H1 (cell line): Measurements from ENCODE around the gene TWSG1. TPM values are rescaled to one million over a fixed set of nuclear protein-coding genes. Genes with fewer than 3 reads are reported as not detected.

Source experiments
- CTCF ChIA-PET: fragments of 300-600 bp; sonication (Branson Sonifier 250); formaldehyde crosslinking; loops from one replicate; lab custom pipeline; 2021; ENCODE audit not compliant: partially characterized antibody; lab: Charles Lee
- POLR2A ChIA-PET: fragments of 300-600 bp; sonication (Branson Sonifier 250); formaldehyde crosslinking; loops from one replicate; lab custom pipeline; 2021; ENCODE audit warnings: inconsistent platforms; ENCODE audit not compliant: partially characterized antibody; lab: Charles Lee
- DNase-seq, 2 experiments: peaks; one replicate each; pipeline versions ENCODE4 v3.0.0 to v3.0.0-alpha.2; 2010 to 2022; ENCODE audit warnings: low spot score in 2 of 2, low read depth in 1 of 2, mixed read lengths in 1 of 2
- FAIRE-seq: peaks from 2 replicates; lab custom pipeline; 2011; peaks lifted over from hg19 to GRCh38; lab: Jason Lieb, UNC
- H2AFZ ChIP-seq: 2 replicates; pipeline ENCODE4 v1.8.1; 2012; ENCODE audit warnings: low read length, inconsistent platforms
- H2AK5ac ChIP-seq: 2 replicates; pipeline ENCODE4 v1.6.1; 2013; ENCODE audit warnings: low read depth, low read length
- H2BK120ac ChIP-seq: replicated peaks from 2 replicates; pipeline ENCODE3; 2013; ENCODE audit warnings: low read depth, low read length, inconsistent platforms
- H2BK12ac ChIP-seq: 2 replicates; pipeline ENCODE4 v1.6.1; 2013; ENCODE audit warnings: low read depth, low read length
- H2BK15ac ChIP-seq: 2 replicates; pipeline ENCODE4 v1.6.1; 2013; ENCODE audit warnings: low read length
- H2BK20ac ChIP-seq: 2 replicates; pipeline ENCODE4 v1.6.1; 2013; ENCODE audit warnings: low read length
- H2BK5ac ChIP-seq: 2 replicates; pipeline ENCODE4 v1.6.1; 2013; ENCODE audit warnings: low read depth, low read length
- H3K14ac ChIP-seq: 2 replicates; pipeline ENCODE4 v1.6.1; 2013; ENCODE audit warnings: inconsistent platforms; ENCODE audit not compliant: insufficient read length
- H3K18ac ChIP-seq: 2 replicates; pipeline ENCODE4 v1.6.1; 2013; ENCODE audit warnings: low read length; ENCODE audit errors: extremely low read depth
- H3K23ac ChIP-seq: 2 replicates; pipeline ENCODE4 v1.6.1; 2013; ENCODE audit warnings: inconsistent platforms; ENCODE audit not compliant: insufficient read length
- H3K23me2 ChIP-seq: 2 replicates; pipeline ENCODE4 v1.6.1; 2013; ENCODE audit warnings: low read depth, low read length
- H3K27ac ChIP-seq: 2 replicates; pipeline ENCODE4 v1.6.1; 2011; ENCODE audit warnings: low read depth, low read length, inconsistent platforms
- H3K27me3 ChIP-seq, 4 experiments: replicated peaks in 1 of 4; 1 replicate in 1 of 4; 2 replicates in 3 of 4; pipeline versions ENCODE4 v1.6.1 to v1.8.1; 2011 to 2013; ENCODE audit warnings: low read length in 3 of 4, mild to moderate bottlenecking in 3 of 4, inconsistent platforms in 2 of 4, mixed read lengths in 2 of 4, moderate library complexity in 1 of 4; ENCODE audit not compliant: control insufficient read depth in 3 of 4, insufficient read depth in 3 of 4; ENCODE audit errors: extremely low read depth in 1 of 4
- H3K36me3 ChIP-seq, 4 experiments: 2 replicates each; pipeline versions ENCODE4 v1.6.1 to v1.8.1; 2011 to 2013; ENCODE audit warnings: mild to moderate bottlenecking in 4 of 4, low read length in 3 of 4, moderate library complexity in 2 of 4, control low read depth in 1 of 4, inconsistent platforms in 1 of 4; ENCODE audit not compliant: insufficient read depth in 4 of 4, control insufficient read depth in 2 of 4
- H3K4ac ChIP-seq: replicated peaks from 2 replicates; pipeline ENCODE3; 2013; ENCODE audit warnings: low read length, low read depth, mixed read lengths, inconsistent platforms; ENCODE audit not compliant: insufficient read length
- H3K4me1 ChIP-seq, 4 experiments: replicated peaks in 1 of 4; 1 replicate in 1 of 4; 2 replicates in 3 of 4; pipeline versions ENCODE4 v1.6.1 to v1.8.1; 2011 to 2013; ENCODE audit warnings: low read length in 3 of 4, inconsistent platforms in 2 of 4, mixed read lengths in 1 of 4; ENCODE audit not compliant: insufficient read depth in 4 of 4, control insufficient read depth in 3 of 4
- H3K4me2 ChIP-seq, 2 experiments: 2 replicates each; pipeline versions ENCODE4 v1.6.1 to v1.8.1; 2011 to 2013; ENCODE audit warnings: low read depth in 2 of 2, low read length in 2 of 2, control low read depth in 1 of 2, inconsistent platforms in 1 of 2, mild to moderate bottlenecking in 1 of 2; ENCODE audit not compliant: insufficient read depth in 1 of 2
- H3K4me3 ChIP-seq, 4 experiments: fragments of 200-600, 300-600 bp in 1 of 4; sonication (generic), shearing (Covaris generic), sonication (Bioruptor Twin) in 1 of 4; 2 replicates each; pipeline versions ENCODE4 v1.5.1 to v1.8.1; 2011 to 2016; ENCODE audit warnings: low read length in 4 of 4, low read depth in 3 of 4, control low read depth in 2 of 4, inconsistent platforms in 2 of 4, mild to moderate bottlenecking in 2 of 4, mixed read lengths in 1 of 4, moderate library complexity in 1 of 4; ENCODE audit not compliant: insufficient read depth in 2 of 4; ENCODE audit errors: extremely low read depth in 1 of 4
- H3K56ac ChIP-seq: replicated peaks from 2 replicates; pipeline ENCODE3; 2013; ENCODE audit warnings: low read depth, mild to moderate bottlenecking, mixed read lengths, low read length, inconsistent platforms; ENCODE audit not compliant: insufficient read length
- H3K79me1 ChIP-seq: 2 replicates; pipeline ENCODE4 v1.6.1; 2013; ENCODE audit warnings: low read depth, low read length, control low read depth
- H3K79me2 ChIP-seq, 2 experiments: 2 replicates each; pipeline versions ENCODE4 v1.6.1 to v1.8.1; 2012 to 2013; ENCODE audit warnings: low read length in 2 of 2, mild to moderate bottlenecking in 2 of 2, inconsistent platforms in 1 of 2; ENCODE audit not compliant: insufficient read depth in 2 of 2, control insufficient read depth in 1 of 2
- H3K9ac ChIP-seq, 4 experiments: replicated peaks in 1 of 4; 1 replicate in 1 of 4; 2 replicates in 3 of 4; pipeline versions ENCODE4 v1.6.1 to v1.8.1; 2011 to 2013; ENCODE audit warnings: low read depth in 3 of 4, low read length in 3 of 4, control low read depth in 2 of 4, mild to moderate bottlenecking in 2 of 4, moderate library complexity in 2 of 4, inconsistent platforms in 1 of 4; ENCODE audit errors: extremely low read depth in 1 of 4
- H3K9me3 ChIP-seq, 2 experiments: 2 replicates each; pipeline versions ENCODE4 v1.6.1 to v1.8.1; 2012 to 2013; ENCODE audit warnings: mild to moderate bottlenecking in 2 of 2, moderate library complexity in 2 of 2, control low read depth in 1 of 2, inconsistent platforms in 1 of 2, low read depth in 1 of 2, low read length in 1 of 2, mixed read lengths in 1 of 2; ENCODE audit not compliant: insufficient read depth in 2 of 2
- H4K20me1 ChIP-seq, 2 experiments: replicated peaks in 1 of 2; 2 replicates each; pipeline versions ENCODE3 to v1.8.1; 2011 to 2013; ENCODE audit warnings: inconsistent platforms in 2 of 2, low read length in 2 of 2, mild to moderate bottlenecking in 1 of 2; ENCODE audit not compliant: insufficient read depth in 2 of 2, control insufficient read depth in 1 of 2
- H4K5ac ChIP-seq: 2 replicates; pipeline ENCODE4 v1.6.1; 2013; ENCODE audit warnings: low read length, low read depth, mixed read lengths, inconsistent platforms; ENCODE audit not compliant: insufficient read length
- H4K8ac ChIP-seq: 2 replicates; pipeline ENCODE4 v1.8.0; 2013; ENCODE audit warnings: mild to moderate bottlenecking, moderate library complexity, low read length, inconsistent platforms; ENCODE audit not compliant: insufficient read depth; ENCODE audit errors: extremely low read depth
- H4K91ac ChIP-seq: replicated peaks from 2 replicates; pipeline ENCODE3; 2013; ENCODE audit warnings: low read length, mixed read lengths, inconsistent platforms; ENCODE audit not compliant: insufficient read length
- BCL11A ChIP-seq, 2 experiments: IDR thresholded peaks; one replicate each; pipeline ENCODE4 v1.6.1; 2011; ENCODE audit warnings: low read depth in 2 of 2, low read length in 2 of 2, mild to moderate bottlenecking in 2 of 2
- CBX5 ChIP-seq: fragments of 300-800, 300-1000 bp; sonication (generic); IDR thresholded peaks from 2 replicates; pipeline ENCODE4 v1.7.1; 2016; ENCODE audit warnings: antibody characterized with exemption, low read length, low read depth
- CEBPB ChIP-seq: IDR thresholded peaks from 2 replicates; pipeline ENCODE4 v1.6.1; 2012; ENCODE audit warnings: low read depth, low read length
- CHD1 ChIP-seq: IDR thresholded peaks from 2 replicates; pipeline ENCODE4 v1.6.1; 2012; ENCODE audit warnings: low read depth, low read length, improper control_type of control experiment
- CHD2 ChIP-seq: IDR thresholded peaks from 2 replicates; pipeline ENCODE4 v1.6.1; 2012; ENCODE audit warnings: low read length, improper control_type of control experiment
- JUN ChIP-seq: IDR thresholded peaks from 2 replicates; pipeline ENCODE4 v1.6.1; 2011; ENCODE audit warnings: low read depth, mild to moderate bottlenecking, improper control_type of control experiment, low read length
- PHF8 ChIP-seq: fragments of 200-600 bp; sonication (generic); conservative IDR thresholded peaks from 2 replicates; pipeline ENCODE4 v1.7.1; 2012; ENCODE audit warnings: low read depth, mild to moderate bottlenecking, inconsistent platforms, low read length, moderate library complexity
- RBBP5 ChIP-seq: IDR thresholded peaks from 2 replicates; pipeline ENCODE4 v1.7.1; 2012; ENCODE audit warnings: low read depth, mild to moderate bottlenecking, inconsistent platforms, low read length, moderate library complexity, borderline replicate concordance
- SAP30 ChIP-seq: fragments of 300-600 bp; sonication (generic); IDR thresholded peaks from 2 replicates; pipeline ENCODE4 v1.7.1; 2012; ENCODE audit warnings: low read length, moderate library complexity, mild to moderate bottlenecking, inconsistent platforms; ENCODE audit not compliant: insufficient read depth, insufficient replicate concordance
- SIN3A ChIP-seq, 2 experiments: IDR thresholded peaks in 1 of 2; conservative IDR thresholded peaks in 1 of 2; 2 replicates each; pipeline ENCODE4 v1.6.1; 2011 to 2012; ENCODE audit warnings: low read length in 2 of 2, improper control_type of control experiment in 1 of 2, low read depth in 1 of 2, mild to moderate bottlenecking in 1 of 2
- SP1 ChIP-seq: IDR thresholded peaks from 2 replicates; pipeline ENCODE4 v1.6.1; 2011; ENCODE audit warnings: low read depth, low read length
- SRF ChIP-seq: IDR thresholded peaks from 2 replicates; pipeline ENCODE4 v1.6.1; 2011; ENCODE audit warnings: mild to moderate bottlenecking, low read depth, low read length, moderate library complexity
- TAF1 ChIP-seq: IDR thresholded peaks from 2 replicates; pipeline ENCODE4 v1.6.1; 2011; ENCODE audit warnings: mild to moderate bottlenecking, low read depth, low read length
- TAF7 ChIP-seq: optimal IDR thresholded peaks from 2 replicates; pipeline ENCODE3; 2011; ENCODE audit warnings: low read depth, mild to moderate bottlenecking, inconsistent platforms, low read length, moderate library complexity, borderline replicate concordance
- TCF12 ChIP-seq: IDR thresholded peaks from 2 replicates; pipeline ENCODE4 v1.6.1; 2011; ENCODE audit warnings: low read depth, mild to moderate bottlenecking, low read length
- YY1 ChIP-seq: IDR thresholded peaks from 2 replicates; pipeline ENCODE4 v1.6.1; 2011; ENCODE audit warnings: low read depth, mild to moderate bottlenecking, low read length
- WGBS, 2 experiments: shearing (Covaris generic) in 1 of 2; methylation state at CpG; one replicate each; pipeline versions ENCODE4 v1.1.6 to v1.1.7; 2013 to 2015; ENCODE audit warnings: low lambda C conversion rate in 2 of 2, mixed read lengths in 2 of 2, inconsistent platforms in 1 of 2, low coverage in 1 of 2, missing lambda C conversion rate in 1 of 2; ENCODE audit not compliant: insufficient replicate concordance in 2 of 2, insufficient coverage in 1 of 2, insufficient read length in 1 of 2; ENCODE audit errors: extremely low coverage in 1 of 2, missing lambda C conversion rate in 1 of 2; 5-methylcytosine and 5-hydroxymethylcytosine counted together
- polyA plus RNA-seq, 7 experiments: library from polyadenylated mRNA; depleted of rRNA in 3 of 7; stranded (reverse) in 5 of 7; unstranded in 2 of 7; fragments of >200 nt in 5 of 7; fragments of 200-250 nt in 2 of 7; gene quantifications; 1 replicate in 5 of 7; 2 replicates in 1 of 7; 4 replicates in 1 of 7; pipeline versions ENCODE4 v1.2.1 to v1.2.3, GENCODE V29; 2011 to 2013; ENCODE audit warnings: missing spikeins in 2 of 7, mixed read lengths in 2 of 7
- total RNA-seq: library from RNA; stranded (reverse); fragmentation: NEBNext Ultra II Directional; extraction: Animal tissue kit (Norgen Biotek cat#: 25700); gene quantifications from 2 replicates; pipeline ENCODE4 v1.2.1, GENCODE V29; 2021

TWSG1 gene
- total and polyA plus RNA-seq, 2 of the 8 experiments (the other 6 are each of a cell fraction or from before 2014, with no cell fraction given) = 11.8 to 19.8 TPM

- ChIA-PET CTCF (no interaction called here), POLR2A (no interaction called here)
- TF ChIP-seq RBBP5 (no peak), SP1 (no peak), YY1 (no peak), TAF7 (no peak), BCL11A (IDR thresholded peaks at IDR 0.05; ENCODE audit: low read depth in 2 of 2, low read length in 2 of 2) (no peak), TAF1 (no peak), TCF12 (no peak), SRF (no peak), CHD2 (no peak), CBX5 (no peak), CEBPB (no peak), SAP30 (no peak), JUN (no peak), SIN3A (conservative IDR thresholded peaks at IDR 0.05 in 1 of 2, IDR thresholded peaks at IDR 0.05 in 1 of 2; ENCODE audit: low read depth in 1 of 2, low read length in 2 of 2) (no peak), PHF8 (no peak), CHD1 (no peak)
- no peak for FAIRE-seq
- H2BK120ac ChIP-seq = no peak overlapping the region
- H3K23me2 ChIP-seq = no peaks in the 10 kb centered on the region
- no peak overlapping the region for H3K4ac ChIP-seq
- H3K14ac ChIP-seq = no peak overlapping the region
- no peak overlapping the region for H2BK5ac ChIP-seq
- H3K4me3 ChIP-seq = no peak overlapping the region
- no peak overlapping the region for H2BK20ac ChIP-seq
- H2AFZ ChIP-seq = no peak overlapping the region
- no peak overlapping the region for H3K23ac ChIP-seq
- no peak overlapping the region for H3K56ac ChIP-seq
- H2AK5ac ChIP-seq = no peak overlapping the region
- no peaks in the 10 kb centered on the region for H4K20me1 ChIP-seq
- H4K91ac ChIP-seq = no peak overlapping the region
- no peaks in the 10 kb centered on the region for H3K4me1 ChIP-seq
- H2BK15ac ChIP-seq = no peak overlapping the region
- H4K8ac ChIP-seq = no peak overlapping the region
- no peaks in the 10 kb centered on the region for H3K79me2 ChIP-seq
- no peaks in the 10 kb centered on the region for H3K79me1 ChIP-seq
- no peak overlapping the region for H3K4me2 ChIP-seq
- no peaks in the 10 kb centered on the region for H3K36me3 ChIP-seq
- H4K5ac ChIP-seq = no peak overlapping the region
- H2BK12ac ChIP-seq = no peak overlapping the region
- H3K27me3 ChIP-seq = no peaks in the 10 kb centered on the region
- no peak overlapping the region for H3K9ac ChIP-seq
- H3K18ac ChIP-seq = no peak overlapping the region
- no peak overlapping the region for H3K27ac ChIP-seq
- H3K9me3 ChIP-seq = no peaks in the 10 kb centered on the region
- WGBS, 2 experiments = 92% methylated on average over 1 of the region's 1 CpG; no CpG with 5 or more reads in 1 of the 2 experiments
- no peak for DNase-seq
These were observed 19.7 kb downstream of the TWSG1 start for GRCh38 chr18:9354256-9354655.
